GM12878 (cell line): ENCODE results near the gene EXOC3L4. TPM values are rescaled to one million over a fixed set of nuclear protein-coding genes. Genes with fewer than 3 reads are reported as not detected.

ENCODE experiments used
- ATAC-seq: fragments of 200-7000 bp; cut with Tn5 transposase; 3 replicates; pipeline ENCODE4 v1.9.1; 2020; ENCODE audit warnings: mild to moderate bottlenecking, moderate library complexity
- BruUV-seq: library from RNA; stranded (reverse); fragments of 400-500 nt; replicated peaks from 2 replicates; lab custom pipeline; 2021; lab: Mats Ljungman, UMichigan
- CTCF ChIA-PET: fragments of 300-600 bp; sonication (Branson Sonifier 250); formaldehyde crosslinking; extraction: SDS; loops from one replicate; lab custom pipeline; 2021; ENCODE audit warnings: inconsistent platforms; lab: Yijun Ruan, JAX
- POLR2A ChIA-PET: fragments of 350-600 bp; formaldehyde crosslinking; extraction: SDS; loops from one replicate; lab custom pipeline; 2021; ENCODE audit warnings: inconsistent platforms; lab: Charles Lee
- RAD21 ChIA-PET: fragments of 300-600 bp; sonication (Branson Sonifier 250); formaldehyde crosslinking; loops from one replicate; lab custom pipeline; 2023; ENCODE audit warnings: antibody characterized with exemption; ENCODE audit not compliant: unreplicated experiment; lab: Charles Lee
- SMC1A ChIA-PET: fragments of 300-600 bp; sonication (Branson Sonifier 250); formaldehyde crosslinking; loops from one replicate; lab custom pipeline; 2023; ENCODE audit not compliant: unreplicated experiment, uncharacterized antibody; lab: Charles Lee
- DNase-seq: peaks from one replicate; pipeline ENCODE4 v3.0.0-alpha.2; 2011; ENCODE audit warnings: low read depth, low spot score
- FAIRE-seq: peaks from 3 replicates; lab custom pipeline; 2011; peaks lifted over from hg19 to GRCh38; lab: Jason Lieb, UNC
- H2AFZ ChIP-seq: 2 replicates; pipeline ENCODE4 v1.6.0; 2011; ENCODE audit warnings: low read depth, low read length, control low read depth; ENCODE audit not compliant: control insufficient read depth
- H3K27ac ChIP-seq: 2 replicates; pipeline ENCODE4 v1.5.1; 2011; ENCODE audit warnings: control low read depth; ENCODE audit not compliant: control insufficient read depth, insufficient read depth
- H3K27me3 ChIP-seq, 2 experiments: replicated peaks in 1 of 2; 2 replicates each; pipeline versions ENCODE4 v1.6.0 to v1.6.1; 2011; ENCODE audit warnings: low read length in 1 of 2; ENCODE audit not compliant: control insufficient read depth in 2 of 2, insufficient read depth in 2 of 2
- H3K36me3 ChIP-seq, 2 experiments: 2 replicates each; pipeline ENCODE4 v1.5.1; 2011; ENCODE audit warnings: low read length in 1 of 2; ENCODE audit not compliant: control insufficient read depth in 2 of 2, insufficient read depth in 2 of 2
- H3K4me1 ChIP-seq: 2 replicates; pipeline ENCODE4 v1.6.1; 2011; ENCODE audit warnings: mild to moderate bottlenecking, low read length, moderate library complexity, mixed read lengths; ENCODE audit not compliant: control insufficient read depth, insufficient read depth
- H3K4me2 ChIP-seq: 2 replicates; pipeline ENCODE4 v1.6.0; 2011; ENCODE audit warnings: control low read depth; ENCODE audit not compliant: control insufficient read depth, insufficient read depth
- H3K4me3 ChIP-seq: fragments of 200-600 bp; sonication (generic); 2 replicates; pipeline ENCODE4 v1.5.1; 2016
- H3K79me2 ChIP-seq: 2 replicates; pipeline ENCODE4 v1.6.0; 2011; ENCODE audit warnings: low read length; ENCODE audit not compliant: control insufficient read depth, insufficient read depth
- H3K9ac ChIP-seq: 2 replicates; pipeline ENCODE4 v1.8.0; 2011; ENCODE audit warnings: low read length, control low read depth, mixed read lengths; ENCODE audit not compliant: control insufficient read depth, insufficient read depth
- H3K9me3 ChIP-seq: replicated peaks from 3 replicates; pipeline ENCODE4 v1.5.1; 2011; ENCODE audit warnings: mild to moderate bottlenecking, low read length; ENCODE audit not compliant: control insufficient read depth, insufficient read depth
- H4K20me1 ChIP-seq: 2 replicates; pipeline ENCODE4 v1.6.0; 2011; ENCODE audit not compliant: control insufficient read depth, insufficient read depth
- BACH1 ChIP-seq: fragments of 450-650 bp; IDR thresholded peaks from 2 replicates; pipeline ENCODE4 v1.6.1; 2017; ENCODE audit warnings: mild to moderate bottlenecking, borderline replicate concordance
- BCL11A ChIP-seq: IDR thresholded peaks from 2 replicates; pipeline ENCODE4 v1.6.1; 2011; ENCODE audit warnings: low read depth, low read length
- CREB1 ChIP-seq: IDR thresholded peaks from 2 replicates; pipeline ENCODE4 v1.6.1; 2012; ENCODE audit warnings: low read depth, mild to moderate bottlenecking, inconsistent platforms
- CREM ChIP-seq: IDR thresholded peaks from 2 replicates; pipeline ENCODE4 v1.6.1; 2014; ENCODE audit warnings: antibody characterized with exemption, low read depth
- EED ChIP-seq: sonication (generic); IDR thresholded peaks from 2 replicates; pipeline ENCODE4 v1.6.1; 2016; ENCODE audit warnings: antibody characterized with exemption, low read depth
- EP300 ChIP-seq, 2 experiments: fragments of 150-350 bp in 1 of 2; IDR thresholded peaks; 2 replicates each; pipeline ENCODE4 v1.6.1; 2011 to 2012; ENCODE audit warnings: low read depth in 2 of 2, low read length in 2 of 2, borderline replicate concordance in 1 of 2, improper control_type of control experiment in 1 of 2, inconsistent platforms in 1 of 2; ENCODE audit not compliant: control insufficient read depth in 1 of 2
- GATAD2B ChIP-seq: fragments of 450-650 bp; conservative IDR thresholded peaks from 2 replicates; pipeline ENCODE4 v1.6.1; 2017; ENCODE audit warnings: low read depth, mild to moderate bottlenecking, moderate library complexity
- HDGF ChIP-seq: fragments of 450-650 bp; IDR thresholded peaks from 2 replicates; pipeline ENCODE4 v1.6.1; 2016; ENCODE audit warnings: antibody characterized with exemption
- JUNB ChIP-seq: IDR thresholded peaks from 2 replicates; pipeline ENCODE4 v1.6.1; 2016; ENCODE audit warnings: antibody characterized with exemption, mild to moderate bottlenecking
- KDM1A ChIP-seq: fragments of 200-600 bp; sonication (generic); IDR thresholded peaks from 2 replicates; pipeline ENCODE4 v1.6.1; 2016; ENCODE audit warnings: borderline replicate concordance
- MEF2A ChIP-seq: IDR thresholded peaks from 2 replicates; pipeline ENCODE4 v1.6.1; 2011; ENCODE audit warnings: low read depth, mild to moderate bottlenecking, low read length, moderate library complexity; ENCODE audit not compliant: insufficient read depth
- MTA2 ChIP-seq: fragments of 450-650 bp; IDR thresholded peaks from 2 replicates; pipeline ENCODE4 v1.6.1; 2016; ENCODE audit warnings: low read depth, mild to moderate bottlenecking, moderate library complexity
- MYC ChIP-seq: IDR thresholded peaks from 2 replicates; pipeline ENCODE4 v1.6.1; 2011; ENCODE audit warnings: mild to moderate bottlenecking, low read length, moderate library complexity, inconsistent platforms; ENCODE audit not compliant: insufficient read depth, insufficient replicate concordance, insufficient read length, severe bottlenecking
- NBN ChIP-seq: fragments of 450-650 bp; IDR thresholded peaks from 2 replicates; pipeline ENCODE4 v1.6.1; 2016
- NFYA ChIP-seq: IDR thresholded peaks from 2 replicates; pipeline ENCODE4 v1.6.1; 2011; ENCODE audit warnings: low read depth, mild to moderate bottlenecking, low read length, improper control_type of control experiment, borderline replicate concordance
- NR2F1 ChIP-seq: fragments of 450-650 bp; conservative IDR thresholded peaks from 2 replicates; pipeline ENCODE4 v1.6.1; 2017; ENCODE audit warnings: mild to moderate bottlenecking
- POLR2A ChIP-seq: IDR thresholded peaks from 2 replicates; pipeline ENCODE4 v1.6.1; 2011; ENCODE audit warnings: low read depth, mild to moderate bottlenecking, low read length
- RELA ChIP-seq: fragments of 450-650 bp; IDR thresholded peaks from 2 replicates; pipeline ENCODE4 v1.8.0; 2014; ENCODE audit warnings: borderline replicate concordance; ENCODE audit not compliant: partially characterized antibody
- RUNX3 ChIP-seq: IDR thresholded peaks from 2 replicates; pipeline ENCODE4 v1.6.1; 2012; ENCODE audit warnings: low read length, inconsistent platforms
- SUPT20H ChIP-seq: IDR thresholded peaks from 2 replicates; pipeline ENCODE4 v1.6.1; 2011; ENCODE audit warnings: low read depth, mild to moderate bottlenecking, low read length, moderate library complexity, borderline replicate concordance; ENCODE audit not compliant: control insufficient read depth
- TCF3 ChIP-seq: IDR thresholded peaks from 2 replicates; pipeline ENCODE4 v1.6.1; 2012; ENCODE audit warnings: low read depth, mild to moderate bottlenecking, low read length, borderline replicate concordance; ENCODE audit not compliant: insufficient read depth
- ZNF217 ChIP-seq: fragments of 450-650 bp; IDR thresholded peaks from 2 replicates; pipeline ENCODE4 v1.6.1; 2017; ENCODE audit warnings: antibody characterized with exemption, mild to moderate bottlenecking
- ZNF384 ChIP-seq: IDR thresholded peaks from 2 replicates; pipeline ENCODE4 v1.6.1; 2012; ENCODE audit warnings: low read depth, mild to moderate bottlenecking, low read length, improper control_type of control experiment, borderline replicate concordance
- WGBS: methylation state at CpG from one replicate; pipeline ENCODE4 v1.1.6; 2016; ENCODE audit warnings: low lambda C conversion rate; ENCODE audit not compliant: insufficient replicate concordance, insufficient coverage; ENCODE audit errors: missing lambda C conversion rate; 5-methylcytosine and 5-hydroxymethylcytosine counted together
- in situ Hi-C: fragments of 300-500 bp; cut with MboI; formaldehyde crosslinking; loops from 9 replicates; pipeline ENCODE4 v1.14.3; 2018; ENCODE audit warnings: mixed read lengths
- intact Hi-C: fragments of 100-400 bp; cut with micrococcal nuclease; formaldehyde crosslinking; loops from one replicate; pipeline ENCODE4 v1.14.2; 2022; ENCODE audit not compliant: unreplicated experiment
- polyA plus RNA-seq, 11 experiments: library from polyadenylated mRNA; depleted of rRNA in 4 of 11; unstranded in 6 of 11; stranded (reverse) in 5 of 11; fragments of >200 nt; fragmentation: Nextera tagmentation in 4 of 11; fragmentation: Illumina TruSeq in 1 of 11; extraction: Ambion mirVana in 4 of 11; extraction: Trizol in 1 of 11; gene quantifications; 1 replicate in 1 of 11; 2 replicates in 10 of 11; pipeline versions ENCODE4 v1.2.1 to v1.2.3, GENCODE V29; 2011 to 2016; ENCODE audit warnings: inconsistent platforms in 2 of 11, missing spikeins in 2 of 11, low read depth in 1 of 11
- total RNA-seq, 4 experiments: library from RNA; depleted of rRNA in 3 of 4; stranded (reverse); fragments of >200 nt in 3 of 4; fragmentation: Illumina TruSeq in 1 of 4; extraction: Trizol in 1 of 4; gene quantifications; 2 replicates each; pipeline versions ENCODE4 v1.2.1 to v1.2.3, GENCODE V29; 2013 to 2021
- TF ChIP-seq, protein P1 (sequence below): IDR thresholded peaks from 2 replicates; pipeline ENCODE4 v1.6.1; 2012; ENCODE audit warnings: low read depth, low read length, improper control_type of control experiment
- TF ChIP-seq, protein P2 (sequence below): fragments of 450-650 bp; IDR thresholded peaks from 2 replicates; pipeline ENCODE4 v1.6.1; 2017; ENCODE audit warnings: low read depth, mild to moderate bottlenecking, moderate library complexity

Gene EXOC3L4
- total and polyA plus RNA-seq, 10 of the 15 experiments (the other 5 are each of a cell fraction or from before 2014, with no cell fraction given), result not detected

DNA sequence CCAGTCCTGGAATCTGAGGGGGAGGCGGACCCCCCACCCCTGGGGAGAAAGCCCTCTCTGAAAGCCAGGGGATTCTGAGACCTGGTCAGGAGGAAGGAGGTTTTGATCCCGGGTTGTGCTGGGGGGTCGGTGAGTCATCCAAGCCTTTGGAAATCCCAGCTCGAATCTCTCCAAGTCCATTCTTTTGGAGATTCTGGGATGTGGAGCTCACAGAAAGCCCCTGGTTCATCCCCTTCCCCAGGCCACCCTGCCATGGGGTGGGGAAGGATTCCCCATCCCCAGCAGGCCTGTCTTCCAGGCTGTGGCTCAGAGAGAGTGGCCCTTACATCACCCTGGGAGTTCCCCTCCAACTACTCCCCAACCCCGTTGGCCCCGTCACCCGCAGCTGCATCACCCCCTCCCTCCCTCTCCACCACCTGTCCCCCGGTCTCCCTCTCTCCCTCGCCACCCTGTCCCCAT is 14.3 kb downstream of the EXOC3L4 start:
- intact Hi-C loops (no loop called here), in situ Hi-C loops (loop anchor here (5.0 kb wide), 1 partner anchor 74 kb away; no protein-coding TSS in a partner anchor)
- RAD21 ChIA-PET, result interaction anchor here (4.2 kb wide), 1 partner anchor 32 kb away, joined by 40 read pairs; no protein-coding TSS in a partner anchor
- no peaks in the 10 kb centered on the region for H3K9me3 ChIP-seq
- H3K27me3 ChIP-seq, result peaks cover 4 to 5% of the 10 kb centered on the region in 2 experiments; a peak in 2 of 4 replicates
- H3K4me1 ChIP-seq, result peaks cover 63% of the 10 kb centered on the region
- CTCF ChIA-PET, result interaction anchor here (0.6 to 4.1 kb wide), 7 partner anchors 8 to 860 kb away, joined by 3 to 32 read pairs (median 4); partner anchors contain the start of gene TNFAIP2
- peak overlapping the region; percentile 41 for H3K9ac ChIP-seq
- no peaks in the 10 kb centered on the region for H3K79me2 ChIP-seq
- no peaks in the 10 kb centered on the region for H4K20me1 ChIP-seq
- H3K4me2 ChIP-seq, result peak overlapping the region; percentile 30; the same call in 1 of the 2 replicates
- whole genome bisulfite sequencing, result 22% methylated on average over 4 of the region's 9 CpGs
- H3K27ac ChIP-seq, result peak overlapping the region; percentile 72
- BruUV-seq, result no TSS peak
- SMC1A ChIA-PET, result interaction anchor here (0.7 to 4.9 kb wide), 3 partner anchors 32 to 183 kb away, joined by 3 to 22 read pairs (median 4); no protein-coding TSS in a partner anchor
- POLR2A ChIA-PET, result interaction anchor here (0.9 to 1.6 kb wide), 3 partner anchors 10 to 32 kb away, joined by 3 to 7 read pairs (median 4); partner anchors contain the start of gene TNFAIP2
- DNase-seq (no peak), ATAC-seq (peak; percentile 65), FAIRE-seq (peak; percentile 7)
- H3K36me3 ChIP-seq, result no peaks in the 10 kb centered on the region
- peak overlapping the region; percentile 33 for H2AFZ ChIP-seq
- no peak overlapping the region for H3K4me3 ChIP-seq
- TF ChIP-seq ZNF384, result no peak
- TF ChIP-seq NBN, result peak; percentile 67; the same call in 1 of the 2 replicates
- peak; percentile 92 for TF ChIP-seq EED
- TF ChIP-seq TCF3, result peak; percentile 89
- TF ChIP-seq MYC, result no peak
- TF ChIP-seq RUNX3, result peak; percentile 57
- TF ChIP-seq JUNB, result 0 out of 2 replicates have a peak, but pooled peaks have one; percentile 31
- TF ChIP-seq KDM1A, result no peak
- peak; percentile 21; the same call in 1 of the 2 replicates for TF ChIP-seq ZNF217
- TF ChIP-seq, protein P1, sequence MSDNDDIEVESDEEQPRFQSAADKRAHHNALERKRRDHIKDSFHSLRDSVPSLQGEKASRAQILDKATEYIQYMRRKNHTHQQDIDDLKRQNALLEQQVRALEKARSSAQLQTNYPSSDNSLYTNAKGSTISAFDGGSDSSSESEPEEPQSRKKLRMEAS, result no peak
- TF ChIP-seq POLR2A, result peak; percentile 44; the same call in 1 of the 2 replicates
- peak; percentile 58; the same call in 1 of the 2 replicates for TF ChIP-seq MTA2
- TF ChIP-seq HDGF, result 0 out of 2 replicates have a peak, but pooled peaks have one; percentile 29
- TF ChIP-seq CREM, result peak; percentile 39; the same call in 1 of the 2 replicates
- TF ChIP-seq RELA, result peak; percentile 71
- TF ChIP-seq MEF2A, result 0 out of 2 replicates have a peak, but pooled peaks have one; percentile 39
- peak; percentile 70 for TF ChIP-seq NR2F1
- TF ChIP-seq, protein P2, sequence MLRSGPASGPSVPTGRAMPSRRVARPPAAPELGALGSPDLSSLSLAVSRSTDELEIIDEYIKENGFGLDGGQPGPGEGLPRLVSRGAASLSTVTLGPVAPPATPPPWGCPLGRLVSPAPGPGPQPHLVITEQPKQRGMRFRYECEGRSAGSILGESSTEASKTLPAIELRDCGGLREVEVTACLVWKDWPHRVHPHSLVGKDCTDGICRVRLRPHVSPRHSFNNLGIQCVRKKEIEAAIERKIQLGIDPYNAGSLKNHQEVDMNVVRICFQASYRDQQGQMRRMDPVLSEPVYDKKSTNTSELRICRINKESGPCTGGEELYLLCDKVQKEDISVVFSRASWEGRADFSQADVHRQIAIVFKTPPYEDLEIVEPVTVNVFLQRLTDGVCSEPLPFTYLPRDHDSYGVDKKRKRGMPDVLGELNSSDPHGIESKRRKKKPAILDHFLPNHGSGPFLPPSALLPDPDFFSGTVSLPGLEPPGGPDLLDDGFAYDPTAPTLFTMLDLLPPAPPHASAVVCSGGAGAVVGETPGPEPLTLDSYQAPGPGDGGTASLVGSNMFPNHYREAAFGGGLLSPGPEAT, result peak; percentile 92
- TF ChIP-seq BACH1, result peak; percentile 33; the same call in 1 of the 2 replicates
- 0 out of 2 replicates have a peak, but pooled peaks have one; percentile 46 for TF ChIP-seq BCL11A
- TF ChIP-seq NFYA, result no peak
- 0 out of 2 replicates have a peak, but pooled peaks have one; percentile 44 for TF ChIP-seq CREB1
- peak; percentile 39 to 46; a peak in 3 of 4 replicates for TF ChIP-seq EP300 (IDR thresholded peaks at IDR 0.05; ENCODE audit: borderline replicate concordance in 1 of 2, control insufficient read depth in 1 of 2, low read depth in 2 of 2, low read length in 2 of 2)
- TF ChIP-seq GATAD2B, result 0 out of 2 replicates have a peak, but pooled peaks have one; percentile 52
- no peak for TF ChIP-seq SUPT20H
